PC-3 (cell line): ENCODE results near the gene PSMG3.

Experiments used
- CTCF ChIP-seq: fragments of 300-600 bp; sonication (generic); conservative IDR thresholded peaks from 2 replicates; pipeline ENCODE4 v1.5.1; 2017; ENCODE audit warnings: antibody characterized with exemption, low read depth, mild to moderate bottlenecking, low read length
- EZH2 ChIP-seq: fragments of 300-600 bp; sonication (generic); IDR thresholded peaks from one replicate; pipeline ENCODE4 v1.6.1; 2017; ENCODE audit warnings: antibody characterized with exemption, mild to moderate bottlenecking, low read length; ENCODE audit not compliant: unreplicated experiment

DNA sequence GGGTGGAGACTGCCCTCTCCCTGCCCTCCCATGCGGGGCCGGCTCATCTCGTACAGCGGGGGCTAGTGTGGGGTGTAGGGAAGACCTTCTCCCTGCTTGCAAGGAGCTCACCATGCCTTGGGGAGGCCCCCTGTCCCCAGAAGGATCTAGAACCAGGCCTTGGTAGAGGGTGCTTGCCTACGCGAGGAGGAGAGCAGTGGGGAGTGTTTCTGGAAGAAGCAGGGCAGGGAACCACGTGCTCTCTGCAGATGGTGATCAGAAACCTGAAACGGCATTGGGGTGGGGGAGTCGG lies 36.6 kb downstream of the PSMG3 start:
- TF ChIP-seq EZH2 = no peak
- no peak for TF ChIP-seq CTCF
